K562 (cell line): ENCODE measurements around the gene CTF1. TPM values are rescaled to one million over a fixed set of nuclear protein-coding genes. Genes with fewer than 3 reads are reported as not detected.

Source experiments
- ATAC-seq: fragments of 200-7000 bp; cut with Tn5 transposase; 3 replicates; pipeline ENCODE4 v1.9.1; 2020; ENCODE audit warnings: moderate library complexity
- BruUV-seq: library from RNA; stranded (reverse); fragments of 400-500 nt; replicated peaks from 2 replicates; lab custom pipeline; 2021; lab: Mats Ljungman, UMichigan
- CTCF ChIA-PET: fragments of 300-600 bp; formaldehyde crosslinking; extraction: SDS; loops from one replicate; lab custom pipeline; 2021; ENCODE audit warnings: low intra/inter-chr PET ratio; lab: Yijun Ruan, JAX
- POLR2A ChIA-PET: fragments of 300-600, 350-650 bp; sonication (Branson Sonifier 250); formaldehyde crosslinking; extraction: SDS; loops from one replicate; lab custom pipeline; 2021; ENCODE audit warnings: antibody characterized with exemption, inconsistent platforms; lab: Yijun Ruan, JAX
- DNase-seq, 4 experiments: peaks; one replicate each; pipeline versions ENCODE4 v3.0.0 to v3.0.0-alpha.2; 2011 to 2018; ENCODE audit warnings: low spot score in 3 of 4, mixed read lengths in 3 of 4; ENCODE audit errors: extremely low read depth in 1 of 4
- FAIRE-seq: peaks from 2 replicates; lab custom pipeline; 2011; peaks lifted over from hg19 to GRCh38; lab: Jason Lieb, UNC
- H2AFZ ChIP-seq: 2 replicates; pipeline ENCODE4 v1.6.0; 2011; ENCODE audit warnings: low read depth, low read length, control low read depth, inconsistent platforms
- H3K27ac ChIP-seq: fragments of 200-600 bp; 3 replicates; pipeline ENCODE4 v1.8.0; 2011; ENCODE audit warnings: low read depth, mild to moderate bottlenecking, control low read depth, inconsistent platforms, low read length, moderate library complexity, mixed read lengths; ENCODE audit errors: extremely low read depth
- H3K27me3 ChIP-seq, 2 experiments: fragments of 300-600 bp in 1 of 2; 2 replicates in 1 of 2; 3 replicates in 1 of 2; pipeline versions ENCODE4 v1.6.0 to v1.8.0; 2011; ENCODE audit warnings: inconsistent platforms in 2 of 2, low read length in 2 of 2, mild to moderate bottlenecking in 1 of 2, mixed read lengths in 1 of 2, moderate library complexity in 1 of 2; ENCODE audit not compliant: control insufficient read depth in 2 of 2, insufficient read depth in 2 of 2
- H3K36me3 ChIP-seq: fragments of 300-600 bp; 3 replicates; pipeline ENCODE4 v1.8.0; 2011; ENCODE audit warnings: mild to moderate bottlenecking, low read length, inconsistent platforms; ENCODE audit not compliant: control insufficient read depth, insufficient read depth
- H3K4me1 ChIP-seq, 2 experiments: fragments of 200-600 bp in 1 of 2; replicated peaks in 1 of 2; 2 replicates in 1 of 2; 3 replicates in 1 of 2; pipeline versions ENCODE4 v1.5.1 to v1.8.0; 2011; ENCODE audit warnings: inconsistent platforms in 2 of 2, low read length in 2 of 2, mild to moderate bottlenecking in 1 of 2, mixed read lengths in 1 of 2, moderate library complexity in 1 of 2; ENCODE audit not compliant: control insufficient read depth in 2 of 2, insufficient read depth in 2 of 2
- H3K4me2 ChIP-seq: 2 replicates; pipeline ENCODE4 v1.6.1; 2011; ENCODE audit warnings: low read length, control low read depth, inconsistent platforms, mixed read lengths; ENCODE audit not compliant: insufficient read depth
- H3K4me3 ChIP-seq: fragments of 200-600 bp; sonication (generic), shearing (Covaris generic); 2 replicates; pipeline ENCODE4 v1.5.1; 2016; ENCODE audit warnings: control low read depth, inconsistent platforms
- H3K79me2 ChIP-seq: fragments of 200-600 bp; 3 replicates; pipeline ENCODE4 v1.8.0; 2011; ENCODE audit warnings: low read length, inconsistent platforms; ENCODE audit not compliant: control insufficient read depth, insufficient read depth
- H3K9ac ChIP-seq, 2 experiments: 2 replicates each; pipeline versions ENCODE4 v1.6.0 to v1.6.1; 2011; ENCODE audit warnings: low read depth in 2 of 2, low read length in 2 of 2, control low read depth in 1 of 2, inconsistent platforms in 1 of 2, mild to moderate bottlenecking in 1 of 2, mixed read lengths in 1 of 2; ENCODE audit not compliant: insufficient read depth in 1 of 2
- H3K9me1 ChIP-seq: one replicate; pipeline ENCODE4 v1.6.0; 2011; ENCODE audit warnings: inconsistent platforms, mild to moderate bottlenecking, low read length, moderate library complexity; ENCODE audit not compliant: control insufficient read depth, insufficient read depth
- H3K9me3 ChIP-seq: replicated peaks from 2 replicates; pipeline ENCODE4 v1.5.1; 2011; ENCODE audit warnings: low read depth, low read length, inconsistent platforms; ENCODE audit not compliant: control insufficient read depth, insufficient read depth
- H4K20me1 ChIP-seq: replicated peaks from 2 replicates; pipeline ENCODE4 v1.6.1; 2011; ENCODE audit warnings: low read length, inconsistent platforms, mixed read lengths; ENCODE audit not compliant: control insufficient read depth, insufficient read depth
- ETV1 ChIP-seq: fragments of 450-650 bp; conservative IDR thresholded peaks from 2 replicates; pipeline ENCODE4 v1.6.1; 2016; ENCODE audit warnings: missing genetic modification characterization, control low read depth, low read depth, missing compliant biosample characterization
- FUS ChIP-seq: fragments of 200-400 bp; formaldehyde crosslinking; optimal IDR thresholded peaks from 2 replicates; pipeline ENCODE3; 2017; ENCODE audit warnings: low read depth, low read length
- GABPB1 ChIP-seq: sonication (generic); formaldehyde crosslinking; IDR thresholded peaks from 2 replicates; pipeline ENCODE4 v1.8.0; 2022; ENCODE audit warnings: mild to moderate bottlenecking, missing genetic modification reagents
- HIVEP1 ChIP-seq: fragments of 250-450 bp; sonication (Bioruptor Pico); IDR thresholded peaks from 2 replicates; pipeline ENCODE4 v1.4.0; 2020; ENCODE audit warnings: mild to moderate bottlenecking
- HLTF ChIP-seq: fragments of 450-650 bp; IDR thresholded peaks from 2 replicates; pipeline ENCODE4 v1.6.1; 2016
- MECOM ChIP-seq: fragments of 250-450 bp; sonication (Bioruptor Pico); IDR thresholded peaks from 2 replicates; pipeline ENCODE4 v1.8.0; 2022; ENCODE audit warnings: inconsistent platforms
- NR4A1 ChIP-seq, 2 experiments: fragments of 250-450 bp in 1 of 2; fragments of 450-650 bp in 1 of 2; sonication (Bioruptor Pico) in 1 of 2; IDR thresholded peaks; 2 replicates each; pipeline versions ENCODE4 v1.4.0 to v1.6.1; 2016 to 2020; ENCODE audit warnings: mild to moderate bottlenecking in 2 of 2, missing compliant biosample characterization in 1 of 2, missing genetic modification characterization in 1 of 2, moderate library complexity in 1 of 2
- SMARCA5 ChIP-seq: fragments of 450-650 bp; IDR thresholded peaks from 2 replicates; pipeline ENCODE4 v1.6.1; 2016
- SNIP1 ChIP-seq: fragments of 450-650 bp; IDR thresholded peaks from 2 replicates; pipeline ENCODE4 v1.7.1; 2017; ENCODE audit warnings: low read depth, mild to moderate bottlenecking
- TAF9B ChIP-seq: fragments of 450-650 bp; IDR thresholded peaks from 2 replicates; pipeline ENCODE4 v1.6.1; 2018; ENCODE audit warnings: mild to moderate bottlenecking; ENCODE audit not compliant: partially characterized antibody
- TEAD4 ChIP-seq, 2 experiments: sonication (generic) in 1 of 2; formaldehyde crosslinking in 1 of 2; IDR thresholded peaks; 2 replicates each; pipeline versions ENCODE4 v1.6.1 to v1.8.0; 2012 to 2022; ENCODE audit warnings: borderline replicate concordance in 1 of 2, inconsistent platforms in 1 of 2, low read length in 1 of 2, mild to moderate bottlenecking in 1 of 2, missing genetic modification reagents in 1 of 2
- ZNF232 ChIP-seq: sonication (generic); formaldehyde crosslinking; IDR thresholded peaks from 2 replicates; pipeline ENCODE4 v1.8.0; 2022; ENCODE audit warnings: mild to moderate bottlenecking, missing genetic modification reagents
- ZNF551 ChIP-seq: fragments of 250-450 bp; sonication (Bioruptor Pico); IDR thresholded peaks from 2 replicates; pipeline ENCODE4 v1.5.0; 2021; ENCODE audit warnings: mild to moderate bottlenecking, moderate library complexity
- ZNF780A ChIP-seq: fragments of 250-450 bp; sonication (Bioruptor Pico); IDR thresholded peaks from 2 replicates; pipeline ENCODE4 v1.5.0; 2021; ENCODE audit warnings: mild to moderate bottlenecking
- ZZZ3 ChIP-seq: fragments of 450-650 bp; IDR thresholded peaks from 2 replicates; pipeline ENCODE4 v1.6.1; 2016; ENCODE audit warnings: antibody characterized with exemption, mild to moderate bottlenecking, moderate library complexity
- WGBS: fragments of 100-300 bp; shearing (Covaris generic); methylation state at CpG from one replicate; pipeline ENCODE4 v1.1.6; 2016; ENCODE audit warnings: low coverage, mixed read lengths; ENCODE audit not compliant: insufficient coverage; ENCODE audit errors: missing lambda C conversion rate; 5-methylcytosine and 5-hydroxymethylcytosine counted together
- in situ Hi-C: fragments of 300-500 bp; cut with MboI; formaldehyde crosslinking; loops from 4 replicates; pipeline ENCODE4 v1.15.0; 2018; ENCODE audit warnings: inconsistent platforms, mixed read lengths
- intact Hi-C: fragments of 100-400 bp; cut with micrococcal nuclease; formaldehyde crosslinking; loops from 2 replicates; pipeline ENCODE4 v1.14.2; 2022
- polyA plus RNA-seq, 8 experiments: library from polyadenylated mRNA; depleted of rRNA in 4 of 8; stranded (reverse) in 5 of 8; unstranded in 3 of 8; fragments of >200 nt; fragmentation: Nextera tagmentation in 2 of 8; fragmentation: Illumina TruSeq in 1 of 8; extraction: Ambion mirVana in 2 of 8; extraction: Trizol in 1 of 8; gene quantifications; 2 replicates each; pipeline versions ENCODE4 v1.2.1 to v1.2.3, GENCODE V29; 2011 to 2014; ENCODE audit warnings: inconsistent platforms in 1 of 8, missing spikeins in 1 of 8
- total RNA-seq, 7 experiments: library from RNA; depleted of rRNA in 6 of 7; stranded (reverse); fragments of >200 nt in 6 of 7; fragmentation: Illumina TruSeq in 2 of 7; extraction: Trizol in 2 of 7; gene quantifications; 2 replicates each; pipeline versions ENCODE4 v1.2.1 to v1.2.3, GENCODE V29; 2011 to 2021; ENCODE audit warnings: low replicate concordance in 1 of 7
- TF ChIP-seq, protein P1 (sequence below): sonication (generic); formaldehyde crosslinking; IDR thresholded peaks from 2 replicates; pipeline ENCODE4 v1.8.0; 2022; ENCODE audit warnings: mild to moderate bottlenecking, missing genetic modification reagents
- TF ChIP-seq, protein P2 (sequence below), 2 experiments: fragments of 450-650 bp; IDR thresholded peaks; 2 replicates each; pipeline ENCODE4 v1.6.1; 2016

Gene CTF1
- total and polyA plus RNA-seq, 9 of the 15 experiments (the other 6 are each of a cell fraction or from before 2014, with no cell fraction given) = 0.24 to 2.5 (median 0.44) TPM

DNA sequence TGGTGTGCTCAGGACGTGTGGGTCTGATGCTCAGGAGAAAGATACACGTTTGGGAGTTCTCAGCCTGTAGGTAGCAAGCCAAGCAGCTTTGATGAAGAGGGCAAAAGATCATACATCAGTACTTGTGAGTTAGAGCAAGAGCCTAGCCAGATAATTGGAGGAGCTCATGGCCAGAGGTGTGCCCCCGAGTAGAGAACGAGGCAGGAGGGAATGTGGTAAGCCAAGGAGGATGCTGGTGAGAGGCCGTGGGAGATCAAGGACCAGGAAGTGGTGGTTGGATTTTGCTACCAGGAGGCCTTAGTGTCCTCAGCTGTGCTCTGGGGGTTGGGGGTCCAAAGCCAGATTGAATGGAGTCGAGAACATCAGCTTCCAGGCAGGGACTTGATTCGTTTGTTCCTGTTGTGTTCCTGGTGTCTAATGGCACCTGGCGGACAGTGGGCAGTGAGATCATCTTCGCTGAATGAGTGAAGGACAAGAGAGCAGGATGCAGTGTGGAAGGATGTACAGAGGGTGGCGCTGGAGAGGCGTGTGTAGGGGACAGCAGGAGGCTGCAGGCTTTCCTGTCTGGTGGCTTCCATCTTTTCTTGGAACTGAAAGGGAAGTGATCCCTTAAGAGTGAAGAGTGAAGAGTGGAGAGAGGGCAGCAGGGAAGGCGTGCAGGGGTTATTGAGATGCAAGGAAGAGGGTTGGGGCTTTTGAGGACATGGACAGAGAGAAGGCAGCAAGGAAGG, 38.6 kb downstream of the CTF1 start:
- Histone ChIP-seq H3K27me3 (no peaks in the 10 kb centered on the region), H3K36me3 (peaks cover 58% of the 10 kb centered on the region; the same call in 2 of the 3 replicates), H3K4me3 (no peak overlapping the region), H3K9me1 (peaks cover 3% of the 10 kb centered on the region), H3K4me1 (peaks cover 0 to 6% of the 10 kb centered on the region in 2 experiments; a peak in 3 of 5 replicates), H2AFZ (no peak overlapping the region), H3K4me2 (no peak overlapping the region), H4K20me1 (no peaks in the 10 kb centered on the region), H3K9ac (peak overlapping the region in 1 of 2 experiments; percentile 17; a peak in 1 of 4 replicates), H3K79me2 (no peaks in the 10 kb centered on the region), H3K27ac (peak overlapping the region; percentile 21; the same call in 2 of the 3 replicates), H3K9me3 (no peaks in the 10 kb centered on the region)
- no TSS peak for BruUV-seq
- DNase-seq = peak; percentile 61 to 79 (median 72)
- POLR2A ChIA-PET = interaction anchor here (0.6 to 0.9 kb wide), 3 partner anchors 8 to 90 kb away, joined by 3 to 4 read pairs (median 4); no protein-coding TSS in a partner anchor
- CTCF ChIA-PET = interaction anchor here (0.7 kb wide), 1 partner anchor 448 kb away, joined by 3 read pairs; no protein-coding TSS in a partner anchor
- intact Hi-C loops = loop anchor here (2.0 kb wide), 1 partner anchor 16 kb away; no protein-coding TSS in a partner anchor
- FAIRE-seq = peak; percentile 83
- in situ Hi-C loops = no loop called here
- ATAC-seq = peak; percentile 96
- 31% methylated on average over 12 of the region's 12 CpGs for WGBS
- no peak for TF ChIP-seq MECOM (CRISPR knock-in tag)
- TF ChIP-seq, protein P1, sequence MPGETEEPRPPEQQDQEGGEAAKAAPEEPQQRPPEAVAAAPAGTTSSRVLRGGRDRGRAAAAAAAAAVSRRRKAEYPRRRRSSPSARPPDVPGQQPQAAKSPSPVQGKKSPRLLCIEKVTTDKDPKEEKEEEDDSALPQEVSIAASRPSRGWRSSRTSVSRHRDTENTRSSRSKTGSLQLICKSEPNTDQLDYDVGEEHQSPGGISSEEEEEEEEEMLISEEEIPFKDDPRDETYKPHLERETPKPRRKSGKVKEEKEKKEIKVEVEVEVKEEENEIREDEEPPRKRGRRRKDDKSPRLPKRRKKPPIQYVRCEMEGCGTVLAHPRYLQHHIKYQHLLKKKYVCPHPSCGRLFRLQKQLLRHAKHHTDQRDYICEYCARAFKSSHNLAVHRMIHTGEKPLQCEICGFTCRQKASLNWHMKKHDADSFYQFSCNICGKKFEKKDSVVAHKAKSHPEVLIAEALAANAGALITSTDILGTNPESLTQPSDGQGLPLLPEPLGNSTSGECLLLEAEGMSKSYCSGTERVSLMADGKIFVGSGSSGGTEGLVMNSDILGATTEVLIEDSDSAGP (CRISPR knock-in tag) = no peak
- no peak for TF ChIP-seq SNIP1
- 0 out of 2 replicates have a peak, but pooled peaks have one; percentile 27 for TF ChIP-seq GABPB1 (CRISPR knock-in tag)
- no peak for TF ChIP-seq HIVEP1 (CRISPR knock-in tag)
- TF ChIP-seq TEAD4 (IDR thresholded peaks at IDR 0.05; ENCODE audit: low read length) = no peak
- no peak for TF ChIP-seq TEAD4 (CRISPR knock-in tag; IDR thresholded peaks at IDR 0.05; ENCODE audit: borderline replicate concordance)
- TF ChIP-seq HLTF = 0 out of 2 replicates have a peak, but pooled peaks have one; percentile 11
- TF ChIP-seq ZZZ3 = no peak
- TF ChIP-seq TAF9B = no peak
- TF ChIP-seq, protein P2, sequence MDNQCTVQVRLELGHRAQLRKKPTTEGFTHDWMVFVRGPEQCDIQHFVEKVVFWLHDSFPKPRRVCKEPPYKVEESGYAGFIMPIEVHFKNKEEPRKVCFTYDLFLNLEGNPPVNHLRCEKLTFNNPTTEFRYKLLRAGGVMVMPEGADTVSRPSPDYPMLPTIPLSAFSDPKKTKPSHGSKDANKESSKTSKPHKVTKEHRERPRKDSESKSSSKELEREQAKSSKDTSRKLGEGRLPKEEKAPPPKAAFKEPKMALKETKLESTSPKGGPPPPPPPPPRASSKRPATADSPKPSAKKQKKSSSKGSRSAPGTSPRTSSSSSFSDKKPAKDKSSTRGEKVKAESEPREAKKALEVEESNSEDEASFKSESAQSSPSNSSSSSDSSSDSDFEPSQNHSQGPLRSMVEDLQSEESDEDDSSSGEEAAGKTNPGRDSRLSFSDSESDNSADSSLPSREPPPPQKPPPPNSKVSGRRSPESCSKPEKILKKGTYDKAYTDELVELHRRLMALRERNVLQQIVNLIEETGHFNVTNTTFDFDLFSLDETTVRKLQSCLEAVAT (IDR thresholded peaks at IDR 0.05) = 0 out of 4 replicates have a peak, but pooled peaks of 1 of the 2 experiments have one; percentile 61
- TF ChIP-seq FUS = no peak
- no peak for TF ChIP-seq ZNF232
- no peak for TF ChIP-seq SMARCA5
- TF ChIP-seq ZNF551 (CRISPR knock-in tag) = no peak
- TF ChIP-seq ETV1 (tag) = no peak
- no peak for TF ChIP-seq ZNF780A (CRISPR knock-in tag)
- TF ChIP-seq NR4A1 (CRISPR knock-in tag; IDR thresholded peaks at IDR 0.05) = no peak
- TF ChIP-seq NR4A1 (tag; IDR thresholded peaks at IDR 0.05) = no peak
